HCT116 (cell line): ENCODE results near the gene PHC1. TPM values are rescaled to one million over a fixed set of nuclear protein-coding genes. Genes with fewer than 3 reads are reported as not detected.

Source experiments
- ATAC-seq: fragments of 200-7000 bp; cut with Tn5 transposase; 2 replicates; pipeline ENCODE4 v1.9.1; 2020; ENCODE audit warnings: mild to moderate bottlenecking, moderate library complexity
- BruUV-seq: library from RNA; stranded (reverse); fragments of 400-500 nt; replicated peaks from 2 replicates; lab custom pipeline; 2021; lab: Mats Ljungman, UMichigan
- CTCF ChIA-PET: fragments of 300-600 bp; sonication (Branson Sonifier 250); formaldehyde crosslinking; loops from one replicate; lab custom pipeline; 2021; ENCODE audit warnings: antibody characterized with exemption; lab: Charles Lee
- POLR2A ChIA-PET: fragments of 300-600, 350-600 bp; sonication (Branson Sonifier 250); formaldehyde crosslinking; loops from one replicate; lab custom pipeline; 2021; ENCODE audit warnings: antibody characterized with exemption; lab: Charles Lee
- RAD21 ChIA-PET, 2 experiments: fragments of 300-600 bp; sonication (Branson Sonifier 250); formaldehyde crosslinking; loops; one replicate each; lab custom pipeline; 2023; ENCODE audit warnings: low total read pairs in 2 of 2; ENCODE audit not compliant: uncharacterized antibody in 2 of 2, unreplicated experiment in 2 of 2, low non-redundant PET in 1 of 2; lab: Charles Lee
- DNase-seq: peaks from one replicate; pipeline ENCODE4 v3.0.0-alpha.2; 2010; ENCODE audit warnings: low read depth, low spot score
- H2AFZ ChIP-seq: fragments of 200-600 bp; shearing (Covaris generic), sonication (generic); 2 replicates; pipeline ENCODE4 v1.6.1; 2017; ENCODE audit warnings: low read depth, mixed run types, mixed read lengths, antibody characterized with exemption, low read length; ENCODE audit not compliant: poor library complexity, severe bottlenecking
- H3K27ac ChIP-seq: 2 replicates; pipeline ENCODE4 v1.5.1; 2012; ENCODE audit warnings: low read depth, low read length
- H3K27me3 ChIP-seq: fragments of 200-600 bp; sonication (generic); 2 replicates; pipeline ENCODE4 v1.6.1; 2016; ENCODE audit warnings: mixed run types, low read length, mixed read lengths; ENCODE audit not compliant: insufficient read depth
- H3K36me3 ChIP-seq, 2 experiments: fragments of 200-500 bp in 1 of 2; fragments of 200-600 bp in 1 of 2; sonication (Bioruptor generic) in 1 of 2; sonication (generic) in 1 of 2; 2 replicates each; pipeline versions ENCODE4 v1.5.1 to v1.6.1; 2014 to 2016; ENCODE audit warnings: low read length in 2 of 2, inconsistent platforms in 1 of 2, mixed read lengths in 1 of 2, mixed run types in 1 of 2; ENCODE audit not compliant: insufficient read depth in 2 of 2, control insufficient read depth in 1 of 2
- H3K4me1 ChIP-seq, 2 experiments: fragments of 200-600 bp in 1 of 2; sonication (generic) in 1 of 2; 2 replicates each; pipeline versions ENCODE4 v1.5.1 to v1.6.1; 2012 to 2017; ENCODE audit warnings: low read length in 2 of 2, inconsistent platforms in 1 of 2, mild to moderate bottlenecking in 1 of 2, mixed read lengths in 1 of 2, mixed run types in 1 of 2, moderate library complexity in 1 of 2; ENCODE audit not compliant: insufficient read depth in 2 of 2, control insufficient read depth in 1 of 2
- H3K4me2 ChIP-seq: fragments of 200-600 bp; sonication (generic); 2 replicates; pipeline ENCODE4 v1.6.1; 2017; ENCODE audit warnings: mixed run types, low read length, mixed read lengths
- H3K4me3 ChIP-seq, 2 experiments: fragments of 200-600 bp in 1 of 2; sonication (generic) in 1 of 2; replicated peaks in 1 of 2; 2 replicates each; pipeline ENCODE4 v1.5.1; 2011 to 2016; ENCODE audit warnings: low read length in 2 of 2, control low read depth in 1 of 2, low read depth in 1 of 2, mild to moderate bottlenecking in 1 of 2, mixed read lengths in 1 of 2, mixed run types in 1 of 2
- H3K79me2 ChIP-seq: fragments of 200-600 bp; sonication (generic); 2 replicates; pipeline ENCODE4 v1.6.1; 2017; ENCODE audit warnings: mild to moderate bottlenecking, mixed run types, low read length, moderate library complexity, mixed read lengths; ENCODE audit not compliant: insufficient read depth
- H3K9ac ChIP-seq: fragments of 200-600 bp; sonication (generic); 2 replicates; pipeline ENCODE4 v1.6.1; 2016; ENCODE audit warnings: low read length, mixed read lengths
- H3K9me2 ChIP-seq: fragments of 200-600 bp; sonication (generic), shearing (Covaris generic); 2 replicates; pipeline ENCODE4 v1.6.1; 2017; ENCODE audit warnings: mixed run types, mild to moderate bottlenecking, moderate library complexity; ENCODE audit not compliant: insufficient read depth
- H3K9me3 ChIP-seq, 2 experiments: fragments of 200-500 bp in 1 of 2; fragments of 200-600 bp in 1 of 2; sonication (Bioruptor generic) in 1 of 2; sonication (generic) in 1 of 2; 2 replicates each; pipeline ENCODE4 v1.6.1; 2014 to 2017; ENCODE audit warnings: low read length in 2 of 2, mixed read lengths in 2 of 2, inconsistent platforms in 1 of 2, low read depth in 1 of 2, mild to moderate bottlenecking in 1 of 2, mixed run types in 1 of 2, moderate library complexity in 1 of 2; ENCODE audit not compliant: control insufficient read depth in 1 of 2, insufficient read depth in 1 of 2
- H4K20me1 ChIP-seq: fragments of 200-600 bp; sonication (generic), shearing (Covaris generic); 2 replicates; pipeline ENCODE4 v1.6.1; 2017; ENCODE audit warnings: mixed run types, mild to moderate bottlenecking, moderate library complexity; ENCODE audit not compliant: insufficient read depth
- CBX3 ChIP-seq: IDR thresholded peaks from 2 replicates; pipeline ENCODE4 v1.6.1; 2012; ENCODE audit warnings: low read depth
- EGR1 ChIP-seq: IDR thresholded peaks from 2 replicates; pipeline ENCODE4 v1.6.1; 2012; ENCODE audit warnings: low read depth
- EZH2 ChIP-seq: fragments of 200-600 bp; sonication (generic); IDR thresholded peaks from 2 replicates; pipeline ENCODE4 v1.6.1; 2017; ENCODE audit warnings: antibody characterized with exemption, mixed run types
- FOSL1 ChIP-seq: IDR thresholded peaks from 2 replicates; pipeline ENCODE4 v1.6.1; 2012; ENCODE audit warnings: low read depth
- JUND ChIP-seq: IDR thresholded peaks from 2 replicates; pipeline ENCODE4 v1.6.1; 2012
- POLR2A ChIP-seq: IDR thresholded peaks from 2 replicates; pipeline ENCODE4 v1.7.0; 2011; ENCODE audit warnings: borderline replicate concordance; ENCODE audit not compliant: insufficient read depth, insufficient read length; ENCODE audit errors: extremely low read depth
- POLR2AphosphoS5 ChIP-seq: IDR thresholded peaks from 2 replicates; pipeline ENCODE4 v1.6.1; 2011; ENCODE audit warnings: mild to moderate bottlenecking, low read depth, low read length, moderate library complexity
- RAD21 ChIP-seq: IDR thresholded peaks from 2 replicates; pipeline ENCODE4 v1.6.1; 2012; ENCODE audit warnings: low read depth, mild to moderate bottlenecking
- SP1 ChIP-seq: IDR thresholded peaks from 2 replicates; pipeline ENCODE4 v1.6.1; 2012; ENCODE audit warnings: low read depth
- TCF7L2 ChIP-seq: IDR thresholded peaks from 2 replicates; pipeline ENCODE4 v1.7.0; 2011; ENCODE audit warnings: borderline replicate concordance, inconsistent platforms; ENCODE audit not compliant: insufficient read depth, insufficient read length; ENCODE audit errors: extremely low read depth
- YY1 ChIP-seq: IDR thresholded peaks from 2 replicates; pipeline ENCODE4 v1.6.1; 2011; ENCODE audit warnings: low read length, low read depth, moderate library complexity, mild to moderate bottlenecking; ENCODE audit not compliant: insufficient replicate concordance; ENCODE audit errors: extremely low read depth
- intact Hi-C: fragments of 100-400 bp; cut with micrococcal nuclease; formaldehyde crosslinking; loops from 2 replicates; pipeline ENCODE4 v1.10.0; 2022
- total RNA-seq: library from RNA; stranded (reverse); gene quantifications from one replicate; pipeline ENCODE4 v1.2.1, GENCODE V29; 2021; ENCODE audit not compliant: unreplicated experiment
- TF ChIP-seq, protein P1 (sequence below): IDR thresholded peaks from 2 replicates; pipeline ENCODE4 v1.6.1; 2012
- TF ChIP-seq, protein P2 (sequence below), 3 experiments: fragments of 200-600 bp in 1 of 3; sonication (generic) in 1 of 3; IDR thresholded peaks in 2 of 3; conservative IDR thresholded peaks in 1 of 3; 2 replicates each; pipeline ENCODE4 v1.5.1; 2012 to 2017; ENCODE audit warnings: low read depth in 2 of 3, low read length in 2 of 3, antibody characterized with exemption in 1 of 3, borderline replicate concordance in 1 of 3, control low read depth in 1 of 3, mild to moderate bottlenecking in 1 of 3, mixed read lengths in 1 of 3, mixed run types in 1 of 3, moderate library complexity in 1 of 3; ENCODE audit not compliant: insufficient read depth in 1 of 3

The PHC1 gene
- total RNA-seq, 1 experiment from 2014 or later: 22.8 TPM

DNA sequence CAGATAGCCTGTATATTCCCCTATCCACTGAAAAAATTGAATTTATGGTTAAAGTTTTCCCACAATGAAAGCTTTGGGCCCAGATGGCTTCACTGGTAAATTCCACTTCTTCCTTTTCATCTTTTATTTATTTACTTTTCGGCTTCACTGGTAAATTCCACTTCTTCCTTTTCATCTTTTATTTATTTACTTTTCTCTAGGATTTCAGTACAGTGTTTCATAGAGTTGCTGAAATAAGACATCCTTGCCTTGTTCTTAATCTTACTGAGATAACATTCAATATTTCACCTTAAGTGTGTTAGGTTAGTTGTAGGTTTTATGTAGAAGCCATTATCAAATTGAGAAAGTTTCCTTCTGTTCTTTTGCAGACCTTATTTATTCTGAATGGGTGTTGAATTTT lies 56.1 kb downstream of the PHC1 start:
- DNase-seq: no peak
- Histone ChIP-seq H3K27me3 (no peaks in the 10 kb centered on the region), H3K4me1 (no peaks in the 10 kb centered on the region), H3K4me3 (no peak overlapping the region), H3K4me2 (no peak overlapping the region), H3K9ac (no peak overlapping the region), H3K36me3 (no peaks in the 10 kb centered on the region), H4K20me1 (no peaks in the 10 kb centered on the region), H3K79me2 (no peaks in the 10 kb centered on the region), H2AFZ (no peak overlapping the region), H3K9me3 (peaks cover 7 to 11% of the 10 kb centered on the region in 2 experiments; a peak in 2 of 4 replicates), H3K27ac (no peak overlapping the region), H3K9me2 (no peaks in the 10 kb centered on the region)
- BruUV-seq: no TSS peak
- RAD21 ChIA-PET: no interaction called here
- POLR2A ChIA-PET: no interaction called here
- CTCF ChIA-PET: no interaction called here
- intact Hi-C loops: no loop called here
- ATAC-seq: no peak
- no peak for TF ChIP-seq POLR2A
- no peak for TF ChIP-seq JUND
- no peak for TF ChIP-seq FOSL1
- no peak for TF ChIP-seq CBX3
- TF ChIP-seq, protein P1, sequence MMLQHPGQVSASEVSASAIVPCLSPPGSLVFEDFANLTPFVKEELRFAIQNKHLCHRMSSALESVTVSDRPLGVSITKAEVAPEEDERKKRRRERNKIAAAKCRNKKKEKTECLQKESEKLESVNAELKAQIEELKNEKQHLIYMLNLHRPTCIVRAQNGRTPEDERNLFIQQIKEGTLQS: no peak
- TF ChIP-seq EGR1: no peak
- no peak for TF ChIP-seq TCF7L2
- TF ChIP-seq RAD21: no peak
- TF ChIP-seq EZH2: no peak
- no peak for TF ChIP-seq YY1

DNA sequence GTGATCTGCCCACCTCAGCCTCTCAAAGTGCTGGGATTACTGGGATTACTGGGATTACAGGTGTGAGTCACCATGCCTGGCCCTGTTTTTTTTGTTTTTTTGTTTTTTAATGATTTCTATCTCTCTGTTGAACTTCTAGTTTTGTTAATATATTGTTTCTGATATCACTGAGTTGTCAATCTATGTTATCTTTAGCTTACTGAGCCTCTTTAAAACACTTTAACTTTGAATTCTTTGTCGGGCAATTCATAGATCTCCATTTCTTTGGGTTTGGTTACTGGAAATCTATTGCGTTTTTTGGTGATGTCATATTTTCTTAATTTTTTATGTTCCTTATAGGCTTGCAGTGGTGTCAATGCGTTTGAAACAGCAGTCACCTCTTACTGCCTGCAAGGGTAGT lies 65.8 kb downstream of the PHC1 start:
- ChIA-PET CTCF (no interaction called here), RAD21 (no interaction called here), POLR2A (no interaction called here)
- Histone ChIP-seq H3K79me2 (no peaks in the 10 kb centered on the region), H3K36me3 (no peaks in the 10 kb centered on the region), H3K9ac (no peak overlapping the region), H3K4me3 (no peak overlapping the region), H2AFZ (no peak overlapping the region), H3K27me3 (no peaks in the 10 kb centered on the region), H4K20me1 (no peaks in the 10 kb centered on the region), H3K27ac (no peak overlapping the region), H3K4me2 (no peak overlapping the region), H3K9me3 (no peaks in the 10 kb centered on the region), H3K9me2 (no peaks in the 10 kb centered on the region), H3K4me1 (no peaks in the 10 kb centered on the region)
- intact Hi-C loops: no loop called here
- TF ChIP-seq CBX3 (no peak), POLR2AphosphoS5 (no peak), RAD21 (no peak), JUND (no peak), POLR2A (no peak), TCF7L2 (no peak), SP1 (no peak)
- TF ChIP-seq, protein P1: no peak
- TF ChIP-seq, protein P2, sequence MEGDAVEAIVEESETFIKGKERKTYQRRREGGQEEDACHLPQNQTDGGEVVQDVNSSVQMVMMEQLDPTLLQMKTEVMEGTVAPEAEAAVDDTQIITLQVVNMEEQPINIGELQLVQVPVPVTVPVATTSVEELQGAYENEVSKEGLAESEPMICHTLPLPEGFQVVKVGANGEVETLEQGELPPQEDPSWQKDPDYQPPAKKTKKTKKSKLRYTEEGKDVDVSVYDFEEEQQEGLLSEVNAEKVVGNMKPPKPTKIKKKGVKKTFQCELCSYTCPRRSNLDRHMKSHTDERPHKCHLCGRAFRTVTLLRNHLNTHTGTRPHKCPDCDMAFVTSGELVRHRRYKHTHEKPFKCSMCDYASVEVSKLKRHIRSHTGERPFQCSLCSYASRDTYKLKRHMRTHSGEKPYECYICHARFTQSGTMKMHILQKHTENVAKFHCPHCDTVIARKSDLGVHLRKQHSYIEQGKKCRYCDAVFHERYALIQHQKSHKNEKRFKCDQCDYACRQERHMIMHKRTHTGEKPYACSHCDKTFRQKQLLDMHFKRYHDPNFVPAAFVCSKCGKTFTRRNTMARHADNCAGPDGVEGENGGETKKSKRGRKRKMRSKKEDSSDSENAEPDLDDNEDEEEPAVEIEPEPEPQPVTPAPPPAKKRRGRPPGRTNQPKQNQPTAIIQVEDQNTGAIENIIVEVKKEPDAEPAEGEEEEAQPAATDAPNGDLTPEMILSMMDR (IDR thresholded peaks at IDR 0.05 in 2 of 3, conservative IDR thresholded peaks at IDR 0.05 in 1 of 3; ENCODE audit: borderline replicate concordance in 1 of 3, insufficient read depth in 1 of 3, low read depth in 2 of 3, low read length in 2 of 3): no peak
- DNase-seq (no peak), ATAC-seq (no peak)
- no TSS peak for BruUV-seq
